Astrocyte of the spinal cord (primary cell): ENCODE measurements around the gene TFAM.

ENCODE experiments used
- DNase-seq: peaks from one replicate; pipeline ENCODE4 v3.0.0; 2011; ENCODE audit warnings: low read depth, low spot score
- H3K4me3 ChIP-seq: 2 replicates; pipeline ENCODE4 v1.5.1; 2011; ENCODE audit warnings: low read depth, mild to moderate bottlenecking, low read length, moderate library complexity
- in situ Hi-C: cut with HindIII; loops from 2 replicates; pipeline ENCODE4 v1.10.0; 2017; ENCODE audit warnings: low sequenced_read_pairs
- TF ChIP-seq, protein P1 (sequence below): IDR thresholded peaks from 2 replicates; pipeline ENCODE4 v1.5.1; 2012; ENCODE audit warnings: low read depth, mild to moderate bottlenecking, low read length, inconsistent platforms

TFAM gene

DNA sequence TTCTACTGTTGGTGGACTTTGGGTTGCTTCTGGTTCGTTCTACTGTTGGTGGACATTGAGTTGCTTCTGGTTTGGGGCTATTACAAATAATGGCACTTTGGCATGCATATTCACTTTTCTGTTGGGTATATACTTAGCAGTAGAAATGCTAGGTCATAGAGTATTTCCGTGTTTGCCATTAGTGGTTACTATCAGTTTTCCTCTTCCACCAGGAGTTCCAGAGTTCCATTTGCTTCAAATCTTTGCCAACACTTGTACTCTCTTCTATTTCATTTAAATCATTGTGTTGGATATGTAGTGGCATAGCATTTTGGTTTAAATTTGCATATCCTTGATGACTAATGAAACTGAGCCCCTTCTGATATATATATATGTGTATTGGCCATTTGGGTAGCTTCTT, 35.2 kb upstream of the TFAM start:
- TF ChIP-seq, protein P1, sequence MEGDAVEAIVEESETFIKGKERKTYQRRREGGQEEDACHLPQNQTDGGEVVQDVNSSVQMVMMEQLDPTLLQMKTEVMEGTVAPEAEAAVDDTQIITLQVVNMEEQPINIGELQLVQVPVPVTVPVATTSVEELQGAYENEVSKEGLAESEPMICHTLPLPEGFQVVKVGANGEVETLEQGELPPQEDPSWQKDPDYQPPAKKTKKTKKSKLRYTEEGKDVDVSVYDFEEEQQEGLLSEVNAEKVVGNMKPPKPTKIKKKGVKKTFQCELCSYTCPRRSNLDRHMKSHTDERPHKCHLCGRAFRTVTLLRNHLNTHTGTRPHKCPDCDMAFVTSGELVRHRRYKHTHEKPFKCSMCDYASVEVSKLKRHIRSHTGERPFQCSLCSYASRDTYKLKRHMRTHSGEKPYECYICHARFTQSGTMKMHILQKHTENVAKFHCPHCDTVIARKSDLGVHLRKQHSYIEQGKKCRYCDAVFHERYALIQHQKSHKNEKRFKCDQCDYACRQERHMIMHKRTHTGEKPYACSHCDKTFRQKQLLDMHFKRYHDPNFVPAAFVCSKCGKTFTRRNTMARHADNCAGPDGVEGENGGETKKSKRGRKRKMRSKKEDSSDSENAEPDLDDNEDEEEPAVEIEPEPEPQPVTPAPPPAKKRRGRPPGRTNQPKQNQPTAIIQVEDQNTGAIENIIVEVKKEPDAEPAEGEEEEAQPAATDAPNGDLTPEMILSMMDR: no peak
- in situ Hi-C loops: no loop called here
- no peak overlapping the region for H3K4me3 ChIP-seq
- DNase-seq: no peak

DNA sequence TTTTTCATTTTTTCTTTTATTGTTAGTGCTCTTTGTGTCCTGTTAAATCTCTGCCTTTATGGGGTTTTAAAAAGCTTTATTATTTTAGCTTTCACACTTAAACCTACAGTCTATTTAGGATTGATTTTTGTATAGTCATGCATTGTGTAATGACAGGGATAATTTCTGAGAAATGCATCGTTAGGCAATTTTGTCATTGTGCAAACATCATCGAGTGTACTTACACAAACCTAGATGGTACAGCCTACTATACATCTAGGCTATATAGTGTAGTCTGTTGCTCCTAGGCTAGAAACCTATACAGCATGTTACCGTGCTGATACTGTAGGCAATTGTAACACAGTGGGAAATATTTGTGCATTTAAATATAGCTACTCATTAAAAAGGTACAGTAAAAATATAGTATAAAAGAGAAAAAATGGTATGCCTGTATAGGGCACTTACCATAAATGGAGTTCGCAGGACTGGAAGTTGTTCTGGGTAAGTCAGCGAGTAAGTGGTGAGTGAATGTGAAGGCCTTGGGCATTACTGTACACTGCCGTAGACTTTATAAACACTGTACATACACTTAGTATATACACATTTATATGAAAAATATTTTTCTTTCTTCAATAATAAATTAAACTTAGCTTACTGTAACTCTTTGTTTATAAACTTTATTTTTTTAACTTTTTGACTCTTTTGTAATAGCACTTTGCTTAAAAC, 34.4 kb upstream of the TFAM start:
- H3K4me3 ChIP-seq: no peak overlapping the region
- in situ Hi-C loops: no loop called here
- TF ChIP-seq, protein P1: no peak
- DNase-seq: no peak

DNA sequence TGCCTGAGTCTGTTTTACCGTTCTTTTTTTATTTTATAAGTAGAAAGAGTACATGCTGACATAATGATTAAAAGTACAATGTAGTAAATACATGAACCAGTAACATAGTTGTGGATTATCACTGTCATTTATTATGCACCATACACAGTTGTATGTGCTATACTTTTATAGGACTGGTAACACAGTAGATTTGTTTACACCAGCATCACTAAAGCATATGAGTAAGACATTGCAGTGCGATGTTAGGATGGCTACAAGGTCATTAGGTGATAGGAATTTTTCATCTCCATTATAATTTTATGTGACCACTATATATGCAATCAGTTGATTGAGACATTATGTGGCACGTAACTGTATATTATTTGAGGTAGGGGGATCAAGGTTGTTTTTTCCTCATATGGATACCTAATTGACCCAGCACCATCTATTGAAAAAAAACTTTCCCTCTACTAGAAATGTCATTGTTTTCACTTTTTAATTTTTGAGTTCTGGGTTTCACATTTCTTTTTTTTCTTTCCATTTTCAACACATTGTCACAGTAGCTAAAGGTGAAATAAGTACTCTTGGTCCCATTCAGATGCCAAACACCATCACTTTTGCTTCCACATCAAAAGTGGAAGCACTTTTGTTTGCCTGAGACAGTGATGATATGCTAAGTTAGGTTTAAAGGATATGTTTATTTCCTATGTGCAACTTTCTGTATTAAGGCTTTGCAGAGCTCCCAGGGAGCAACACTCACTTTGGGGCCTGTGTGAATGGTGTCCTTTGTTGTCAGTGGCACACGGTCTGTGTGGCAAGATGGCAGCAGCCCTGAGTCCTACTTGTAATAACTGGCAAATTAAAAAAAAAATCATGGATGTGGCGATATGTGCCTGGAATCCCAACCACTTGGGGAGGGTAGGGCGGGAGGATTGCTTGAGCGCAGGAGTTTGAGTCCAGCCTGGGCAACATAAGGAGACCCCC, 33.3 kb upstream of the TFAM start:
- no peak overlapping the region for H3K4me3 ChIP-seq
- in situ Hi-C loops: no loop called here
- no peak for DNase-seq
- TF ChIP-seq, protein P1: no peak

DNA sequence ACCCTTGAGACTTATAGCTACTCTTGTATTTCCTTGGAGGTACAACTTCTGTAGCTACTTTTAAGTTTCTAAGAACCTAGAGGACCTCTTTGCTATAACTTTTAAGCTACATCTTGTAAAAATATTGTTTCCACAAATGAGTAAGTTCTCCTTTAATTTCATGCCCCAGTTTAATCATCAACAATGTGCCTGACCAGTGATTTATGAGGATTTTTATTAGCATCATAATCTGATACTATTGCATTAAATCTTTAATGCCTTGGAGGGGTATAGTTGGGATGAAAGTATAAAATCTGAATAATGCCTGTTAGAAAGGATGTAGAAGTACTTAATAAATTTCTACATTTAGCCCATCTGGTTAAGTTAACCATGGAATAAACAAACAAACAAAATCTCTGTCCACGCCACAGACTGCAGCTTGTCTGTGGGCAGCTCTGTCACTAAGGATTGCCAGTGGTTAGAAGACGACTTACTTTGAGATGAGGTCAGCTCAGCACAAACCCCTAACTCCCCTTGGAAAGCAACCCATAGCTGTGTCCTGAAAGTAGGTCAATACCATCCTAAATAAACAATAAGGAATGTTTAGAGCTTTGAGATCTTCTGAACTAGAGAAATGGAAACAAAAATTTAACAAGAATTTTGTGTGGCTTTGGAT, 32.1 kb upstream of the TFAM start:
- no peak overlapping the region for H3K4me3 ChIP-seq
- in situ Hi-C loops: no loop called here
- DNase-seq: no peak
- TF ChIP-seq, protein P1: no peak

DNA sequence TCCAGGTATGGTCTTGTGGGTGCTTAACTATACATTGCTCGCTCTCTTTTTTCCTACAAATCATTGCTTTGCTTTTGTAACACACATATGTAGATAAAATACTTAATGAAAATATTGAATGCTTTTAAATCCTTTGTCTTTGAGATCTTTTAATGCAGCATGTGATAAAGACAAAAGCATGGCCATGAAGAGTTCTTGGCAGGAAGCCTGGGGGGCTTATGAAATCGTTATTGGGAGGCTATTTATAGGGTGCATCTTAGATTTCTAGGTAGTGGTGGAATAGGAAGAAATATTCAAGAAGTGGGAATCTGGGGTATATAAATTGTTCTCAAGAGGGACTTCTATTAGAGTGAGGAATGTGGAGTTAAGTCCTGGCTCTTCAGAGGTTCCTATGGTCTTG, 28.5 kb upstream of the TFAM start:
- in situ Hi-C loops: no loop called here
- no peak overlapping the region for H3K4me3 ChIP-seq
- TF ChIP-seq, protein P1: no peak
- DNase-seq: no peak

DNA sequence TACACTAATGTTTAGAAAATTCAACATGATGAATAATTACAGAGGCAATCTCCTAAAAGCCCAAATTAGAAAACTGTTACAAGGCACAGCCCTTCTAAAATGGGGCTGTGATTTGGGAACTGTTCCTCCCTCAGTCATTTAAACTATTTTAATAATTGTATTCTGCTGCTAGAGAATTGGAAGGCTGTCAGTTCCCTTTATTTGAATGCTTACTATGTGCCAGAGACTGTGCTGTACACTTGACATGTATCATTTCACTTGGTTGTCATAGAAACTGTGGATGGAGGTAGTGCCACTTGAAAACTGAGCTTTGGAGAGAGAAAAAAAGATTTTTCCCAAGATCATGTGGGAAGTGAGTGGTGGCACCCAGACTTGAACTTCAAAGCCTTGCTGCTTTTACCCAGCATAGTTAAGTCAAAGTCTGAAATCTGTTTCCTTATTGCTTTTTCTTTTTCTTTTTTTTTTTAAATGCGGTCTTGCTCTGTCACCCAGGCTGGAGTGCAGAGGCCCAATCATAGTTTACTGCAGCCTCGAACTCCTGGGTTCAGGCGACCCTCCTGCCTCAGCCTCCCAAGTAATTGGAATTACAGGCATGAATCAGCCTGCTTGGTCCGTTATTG, 26.8 kb upstream of the TFAM start:
- in situ Hi-C loops: no loop called here
- DNase-seq: no peak
- TF ChIP-seq, protein P1: no peak
- H3K4me3 ChIP-seq: no peak overlapping the region
